Neuronal stem cell (in vitro differentiated cells): ENCODE measurements around the gene SPINT1.

Experiments
- DNase-seq: peaks from one replicate; pipeline ENCODE4 v3.0.0-alpha.2; 2013; ENCODE audit warnings: low spot score
- H2AFZ ChIP-seq: one replicate; pipeline ENCODE4 v1.6.1; 2013; ENCODE audit warnings: mild to moderate bottlenecking, low read length, inconsistent platforms
- H2AK5ac ChIP-seq: 2 replicates; pipeline ENCODE4 v1.6.1; 2013; ENCODE audit warnings: low read depth, mild to moderate bottlenecking, inconsistent platforms, low read length, moderate library complexity, mixed read lengths
- H2BK120ac ChIP-seq: 2 replicates; pipeline ENCODE4 v1.6.1; 2013; ENCODE audit warnings: low read depth, mild to moderate bottlenecking, inconsistent platforms, low read length, moderate library complexity, mixed read lengths
- H2BK12ac ChIP-seq: one replicate; pipeline ENCODE4 v1.6.1; 2013; ENCODE audit warnings: low read length, inconsistent platforms
- H2BK15ac ChIP-seq: 2 replicates; pipeline ENCODE4 v1.6.1; 2013; ENCODE audit warnings: mild to moderate bottlenecking, low read length, inconsistent platforms, mixed read lengths
- H2BK5ac ChIP-seq: one replicate; pipeline ENCODE4 v1.6.1; 2013; ENCODE audit warnings: inconsistent platforms, mild to moderate bottlenecking, low read length, moderate library complexity
- H3K14ac ChIP-seq: one replicate; pipeline ENCODE4 v1.6.1; 2013; ENCODE audit warnings: low read length, inconsistent platforms
- H3K18ac ChIP-seq: 2 replicates; pipeline ENCODE4 v1.6.1; 2013; ENCODE audit warnings: low read length, inconsistent platforms
- H3K23ac ChIP-seq: 2 replicates; pipeline ENCODE4 v1.6.1; 2013; ENCODE audit warnings: low read depth, mild to moderate bottlenecking, mixed read lengths, low read length, inconsistent platforms; ENCODE audit not compliant: poor library complexity
- H3K27ac ChIP-seq: replicated peaks from 3 replicates; pipeline ENCODE4 v1.5.1; 2013; ENCODE audit warnings: low read length, inconsistent platforms
- H3K27me3 ChIP-seq, 3 experiments: 2 replicates each; pipeline ENCODE4 v1.6.1; 2013; ENCODE audit warnings: low read length in 3 of 3, mild to moderate bottlenecking in 2 of 3, inconsistent platforms in 1 of 3, low read depth in 1 of 3, mixed read lengths in 1 of 3, moderate library complexity in 1 of 3; ENCODE audit not compliant: control insufficient read depth in 3 of 3, insufficient read depth in 3 of 3
- H3K36me3 ChIP-seq, 2 donors: replicated peaks in 1 of 2; 2 replicates each; pipeline ENCODE4 v1.6.1; 2013; ENCODE audit warnings: low read length in 2 of 2; ENCODE audit not compliant: control insufficient read depth in 2 of 2, insufficient read depth in 2 of 2
- H3K4ac ChIP-seq: 2 replicates; pipeline ENCODE4 v1.6.1; 2013; ENCODE audit warnings: inconsistent platforms, mild to moderate bottlenecking, low read length, moderate library complexity
- H3K4me1 ChIP-seq, 2 donors: 1 replicate in 1 of 2; 2 replicates in 1 of 2; pipeline ENCODE4 v1.6.1; 2013; ENCODE audit warnings: low read length in 2 of 2, low read depth in 1 of 2; ENCODE audit not compliant: control insufficient read depth in 2 of 2, insufficient read depth in 1 of 2
- H3K4me2 ChIP-seq: one replicate; pipeline ENCODE4 v1.6.1; 2013; ENCODE audit warnings: mild to moderate bottlenecking, low read length, inconsistent platforms; ENCODE audit not compliant: insufficient read depth, poor library complexity, severe bottlenecking
- H3K4me3 ChIP-seq, 2 donors: 2 replicates each; pipeline ENCODE4 v1.5.1; 2013; ENCODE audit warnings: low read length in 2 of 2, mild to moderate bottlenecking in 2 of 2, inconsistent platforms in 1 of 2, moderate library complexity in 1 of 2
- H3K79me1 ChIP-seq: one replicate; pipeline ENCODE4 v1.6.1; 2013; ENCODE audit warnings: low read depth, mild to moderate bottlenecking, inconsistent platforms, low read length, moderate library complexity
- H3K9ac ChIP-seq: one replicate; pipeline ENCODE4 v1.6.1; 2013; ENCODE audit warnings: mild to moderate bottlenecking, low read depth, low read length, inconsistent platforms; ENCODE audit not compliant: poor library complexity
- H3K9me3 ChIP-seq, 2 donors: replicated peaks in 1 of 2; 2 replicates each; pipeline versions ENCODE3 to v1.6.1; 2013; ENCODE audit warnings: low read length in 2 of 2, mild to moderate bottlenecking in 2 of 2, inconsistent platforms in 1 of 2, low read depth in 1 of 2, mixed read lengths in 1 of 2, moderate library complexity in 1 of 2; ENCODE audit not compliant: control insufficient read depth in 2 of 2, insufficient read depth in 1 of 2
- H4K8ac ChIP-seq: one replicate; pipeline ENCODE4 v1.6.1; 2013; ENCODE audit warnings: low read depth, mild to moderate bottlenecking, inconsistent platforms, low read length, moderate library complexity
- H4K91ac ChIP-seq: one replicate; pipeline ENCODE4 v1.6.1; 2013; ENCODE audit warnings: low read length, low read depth, mild to moderate bottlenecking, inconsistent platforms; ENCODE audit not compliant: poor library complexity
- WGBS, 2 donors: extraction: QIAGEN DNeasy Blood & Tissue Kit; methylation state at CpG; one replicate each; pipeline ENCODE4 v1.1.7; 2013; ENCODE audit warnings: missing lambda C conversion rate in 2 of 2, mixed read lengths in 1 of 2; ENCODE audit not compliant: insufficient read length in 2 of 2, insufficient replicate concordance in 1 of 2; ENCODE audit errors: extremely low coverage in 2 of 2; 5-methylcytosine and 5-hydroxymethylcytosine counted together

SPINT1 gene

GRCh38 chr15:40891810-40892446 lies 48.1 kb downstream of the SPINT1 start:
- Histone ChIP-seq H3K79me1 (peaks cover 2% of the 10 kb centered on the region), H3K9ac (no peak overlapping the region), H3K4me3 (no peak overlapping the region), H3K23ac (no peak overlapping the region), H3K4me2 (no peak overlapping the region), H2AK5ac (no peak overlapping the region), H3K36me3 (peaks cover 5 to 12% of the 10 kb centered on the region in 2 donors), H2BK12ac (no peak overlapping the region), H2BK120ac (no peak overlapping the region), H3K27ac (no peak overlapping the region), H3K4me1 (peaks cover 7 to 13% of the 10 kb centered on the region in 2 donors), H3K9me3 (no peaks in the 10 kb centered on the region), H2BK5ac (no peak overlapping the region), H3K14ac (no peak overlapping the region), H3K27me3 (peaks cover 0 to 9% (median 3%) of the 10 kb centered on the region in 3 experiments), H2BK15ac (no peak overlapping the region), H2AFZ (peak overlapping the region; percentile 43), H3K4ac (no peak overlapping the region), H3K18ac (no peak overlapping the region), H4K91ac (no peak overlapping the region), H4K8ac (no peak overlapping the region)
- WGBS, 2 donors, result no CpG with 5 or more reads among the region's 4 CpGs
- DNase-seq, result no peak

- H2AK5ac ChIP-seq, result peak overlapping the region; percentile 53
- no peak overlapping the region for H3K14ac ChIP-seq
- H3K79me1 ChIP-seq, result peaks cover 2% of the 10 kb centered on the region
- H3K4me1 ChIP-seq, result peaks cover 7 to 13% of the 10 kb centered on the region in 2 donors
- no peak overlapping the region for H2BK15ac ChIP-seq
- H3K27me3 ChIP-seq, result peaks cover 0 to 9% (median 3%) of the 10 kb centered on the region in 3 experiments
- no peak overlapping the region for H2BK120ac ChIP-seq
- H4K91ac ChIP-seq, result no peak overlapping the region
- WGBS, 2 donors, result no CpG with 5 or more reads among the region's 2 CpGs
- H3K36me3 ChIP-seq, result peaks cover 5 to 18% of the 10 kb centered on the region in 2 donors
- no peak overlapping the region for H2AFZ ChIP-seq
- no peak overlapping the region for H3K23ac ChIP-seq
- no peak overlapping the region for H3K18ac ChIP-seq
- DNase-seq, result no peak
- H2BK5ac ChIP-seq, result no peak overlapping the region
- peak overlapping the region; percentile 53 for H3K9ac ChIP-seq
- no peak overlapping the region for H3K4me2 ChIP-seq
- H3K4ac ChIP-seq, result no peak overlapping the region
- H3K27ac ChIP-seq, result no peak overlapping the region
- no peak overlapping the region for H2BK12ac ChIP-seq
- no peak overlapping the region for H3K4me3 ChIP-seq
- H3K9me3 ChIP-seq, result no peaks in the 10 kb centered on the region
- no peak overlapping the region for H4K8ac ChIP-seq
Observed at GRCh38 chr15:40892447-40893012, 48.7 kb downstream of the SPINT1 start.

- H2BK15ac ChIP-seq, result peak overlapping the region; percentile 62
- no CpG with 5 or more reads among the region's 22 CpGs for WGBS, 2 donors
- peak overlapping the region; percentile 78 for H2BK5ac ChIP-seq
- H3K4me1 ChIP-seq, result peaks cover 7 to 13% of the 10 kb centered on the region in 2 donors
- peak overlapping the region; percentile 53 for H2AK5ac ChIP-seq
- peaks cover 2% of the 10 kb centered on the region for H3K79me1 ChIP-seq
- H3K18ac ChIP-seq, result peak overlapping the region; percentile 92
- H2BK12ac ChIP-seq, result peak overlapping the region; percentile 63
- no peaks in the 10 kb centered on the region for H3K9me3 ChIP-seq
- H2AFZ ChIP-seq, result peak overlapping the region; percentile 94
- peaks cover 5 to 21% of the 10 kb centered on the region in 2 donors for H3K36me3 ChIP-seq
- H3K4me3 ChIP-seq, result peak overlapping the region in 1 of 2 donors; percentile 33
- peak overlapping the region; percentile 13 for H3K4ac ChIP-seq
- peak overlapping the region; percentile 65 for H3K9ac ChIP-seq
- no peak for DNase-seq
- peak overlapping the region; percentile 8 for H3K23ac ChIP-seq
- no peak overlapping the region for H2BK120ac ChIP-seq
- H3K14ac ChIP-seq, result no peak overlapping the region
- H3K4me2 ChIP-seq, result no peak overlapping the region
- H3K27ac ChIP-seq, result no peak overlapping the region
- peak overlapping the region; percentile 19 for H4K8ac ChIP-seq
- no peak overlapping the region for H4K91ac ChIP-seq
- H3K27me3 ChIP-seq, result peaks cover 0 to 9% (median 3%) of the 10 kb centered on the region in 3 experiments
Observed at GRCh38 chr15:40893019-40893670, 49.3 kb downstream of the SPINT1 start.
